Measurements from ENCODE around the gene CPNE1. TPM values are rescaled to one million over a fixed set of nuclear protein-coding genes. Genes with fewer than 3 reads are reported as not detected.

CPNE1 gene
- total RNA-seq, 1 experiment from 2014 or later, result 192 TPM

GRCh38 chr20:35620818-35621559 is 43.7 kb downstream of the CPNE1 start:
- no peak for DNase-seq (ENCODE audit: low read depth)

DNA sequence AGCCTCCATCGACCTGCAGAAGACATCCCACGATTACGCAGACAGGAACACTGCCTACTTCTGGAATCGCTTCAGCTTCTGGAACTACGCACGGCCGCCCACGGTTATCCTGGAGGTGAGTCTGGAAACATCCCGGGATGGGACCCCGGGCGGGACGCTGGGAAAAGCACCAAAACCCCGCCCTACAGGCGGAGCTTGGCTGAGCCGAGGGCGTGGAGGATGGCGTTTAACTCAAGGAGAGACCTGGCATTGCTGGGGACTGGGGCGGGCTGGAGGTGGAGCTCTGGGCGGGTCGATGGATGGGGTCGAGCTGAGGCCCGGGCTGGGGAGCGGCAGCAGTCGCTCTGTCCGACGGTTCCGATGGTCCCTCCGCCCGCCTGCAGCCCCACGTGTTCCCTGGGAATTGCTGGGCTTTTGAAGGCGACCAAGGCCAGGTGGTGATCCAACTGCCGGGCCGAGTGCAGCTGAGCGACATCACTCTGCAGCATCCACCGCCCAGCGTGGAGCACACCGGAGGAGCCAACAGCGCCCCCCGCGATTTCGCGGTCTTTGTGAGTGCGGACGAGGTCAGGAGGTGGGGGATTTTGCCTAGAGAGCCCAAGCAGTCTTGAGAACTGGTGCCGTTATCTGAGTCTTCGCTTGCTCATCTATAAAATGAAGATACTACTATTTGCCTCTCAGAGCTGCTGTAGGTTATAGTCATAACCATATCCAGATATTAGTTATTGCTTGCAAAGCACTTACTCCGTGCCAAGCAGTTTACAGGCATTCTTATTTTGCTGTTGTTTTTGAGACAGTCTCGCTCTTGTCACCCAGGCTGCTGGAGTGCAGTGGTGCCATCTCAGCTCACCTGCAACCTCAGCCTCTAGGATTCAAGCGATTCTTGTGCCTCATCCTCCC is 45.3 kb downstream of the CPNE1 start:
- DNase-seq (ENCODE audit: low read depth), result peak; percentile 82

- DNase-seq (ENCODE audit: low read depth), result no peak
Observed at GRCh38 chr20:35618263-35619131, 46.2 kb downstream of the CPNE1 start.

DNA sequence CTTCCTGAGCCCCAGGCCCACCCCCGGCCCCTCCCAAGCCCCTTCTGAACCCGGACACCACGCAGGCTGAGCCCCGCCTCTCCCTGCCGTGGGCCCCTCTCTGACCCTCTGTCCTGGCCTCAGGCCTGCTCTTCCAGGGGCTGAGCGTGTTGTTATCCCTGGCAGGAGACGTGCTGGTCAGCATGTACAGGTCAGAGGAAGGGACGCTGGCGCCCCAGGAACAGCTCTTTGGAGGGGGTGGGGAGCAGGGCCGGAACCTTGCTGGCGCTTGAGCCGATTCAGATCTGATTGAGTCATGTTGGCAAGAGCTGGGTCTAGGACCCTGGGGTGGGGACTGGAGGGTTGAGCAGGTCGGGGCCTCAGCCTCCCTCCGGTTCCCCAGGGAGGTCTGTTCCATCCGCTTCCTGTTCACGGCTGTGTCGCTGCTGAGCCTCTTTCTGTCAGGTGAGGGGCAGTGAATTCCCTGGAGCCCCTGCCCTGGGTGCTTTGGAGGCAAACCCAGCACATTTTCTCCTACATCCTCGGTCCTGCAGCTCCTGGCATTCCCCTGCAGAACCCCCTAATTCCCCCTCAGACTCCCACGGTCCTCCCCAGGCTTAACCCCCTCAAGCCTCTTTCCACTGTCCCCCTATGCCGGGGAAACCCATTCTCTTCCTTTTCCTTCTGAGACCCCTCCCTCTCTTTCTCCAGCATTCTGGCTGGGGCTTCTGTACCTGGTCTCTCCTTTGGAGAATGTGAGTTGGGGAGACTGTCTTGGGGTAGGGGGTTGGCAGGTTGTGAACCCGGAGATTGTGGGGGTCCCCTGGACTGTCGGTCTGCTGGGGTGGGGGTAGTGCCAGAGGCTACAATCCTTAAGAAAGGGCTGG is 47.1 kb downstream of the CPNE1 start:
- DNase-seq (ENCODE audit: low read depth), result peak; percentile 29

DNA sequence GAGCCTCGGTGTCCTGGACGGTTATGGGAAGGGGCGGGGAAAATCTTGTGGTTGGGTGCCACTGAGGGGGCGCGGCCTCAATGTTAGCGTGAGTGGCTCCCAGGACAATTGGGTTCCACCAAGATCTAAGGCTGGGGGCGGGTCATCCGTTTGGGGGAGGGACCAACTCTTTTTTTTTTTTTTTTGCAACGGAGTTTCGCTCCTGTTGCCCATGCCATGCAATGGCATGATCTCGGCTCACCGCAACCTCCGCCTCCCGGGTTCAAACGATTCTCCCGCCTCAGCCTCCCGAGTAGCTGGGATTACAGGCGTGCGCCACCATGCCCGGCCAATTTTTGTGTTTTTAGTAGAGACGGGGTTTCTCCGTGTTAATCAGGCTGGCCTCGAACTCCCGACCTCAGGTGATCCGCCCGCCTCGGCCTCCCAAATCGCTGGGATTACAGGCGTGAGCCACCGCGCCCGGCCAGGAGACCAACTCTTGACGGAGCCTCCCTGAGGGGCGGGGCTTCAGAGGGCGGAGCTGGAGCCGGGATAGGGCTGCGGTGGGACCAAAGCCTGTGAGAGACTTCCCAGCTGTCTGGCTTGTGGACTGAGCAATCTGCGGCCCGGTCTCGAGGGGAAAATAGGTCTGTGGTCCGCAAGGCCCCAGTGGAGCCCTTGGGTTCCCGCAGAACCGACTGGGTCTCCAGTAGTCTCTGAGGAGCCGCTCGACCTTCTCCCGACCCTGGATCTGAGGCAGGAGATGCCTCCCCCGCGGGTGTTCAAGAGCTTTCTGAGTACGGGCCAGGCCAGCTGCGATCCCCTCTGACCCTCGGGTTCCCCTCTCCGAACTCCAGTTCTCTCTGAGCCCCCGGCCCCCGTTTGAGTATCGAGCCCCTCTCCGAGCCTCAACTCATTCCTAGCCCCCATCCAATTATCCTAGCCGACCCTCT is 48.0 kb downstream of the CPNE1 start:
- peak; percentile 98 for DNase-seq (ENCODE audit: low read depth)

GRCh38 chr20:35615667-35616464 is 48.8 kb downstream of the CPNE1 start, which contains the start of gene SPAG4:
SPAG4 (plus strand) TSS chr20:35615829; CDS start chr20:35616004, 175 bp downstream.
- DNase-seq (ENCODE audit: low read depth), result no peak

DNA sequence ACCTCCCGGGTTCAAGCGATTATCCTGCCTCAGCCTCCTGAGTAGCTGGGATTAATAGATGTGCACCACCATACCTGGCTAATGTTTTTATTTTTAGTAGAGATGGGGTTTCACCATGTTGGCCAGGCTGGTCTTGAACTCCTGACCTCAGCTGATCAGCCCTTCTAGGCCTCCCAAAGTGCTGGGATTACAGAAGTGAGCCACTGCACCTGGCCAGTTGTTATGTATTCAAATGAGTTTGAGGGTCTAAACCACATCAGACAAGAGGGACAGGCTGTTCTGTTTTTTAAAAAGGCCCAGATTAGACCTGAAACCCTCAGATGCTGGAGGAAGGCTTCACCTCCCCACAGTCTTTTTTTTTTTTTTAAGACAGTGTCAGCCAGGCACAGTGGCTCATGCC is 53.2 kb downstream of the CPNE1 start:
- no peak for DNase-seq (ENCODE audit: low read depth)

DNA sequence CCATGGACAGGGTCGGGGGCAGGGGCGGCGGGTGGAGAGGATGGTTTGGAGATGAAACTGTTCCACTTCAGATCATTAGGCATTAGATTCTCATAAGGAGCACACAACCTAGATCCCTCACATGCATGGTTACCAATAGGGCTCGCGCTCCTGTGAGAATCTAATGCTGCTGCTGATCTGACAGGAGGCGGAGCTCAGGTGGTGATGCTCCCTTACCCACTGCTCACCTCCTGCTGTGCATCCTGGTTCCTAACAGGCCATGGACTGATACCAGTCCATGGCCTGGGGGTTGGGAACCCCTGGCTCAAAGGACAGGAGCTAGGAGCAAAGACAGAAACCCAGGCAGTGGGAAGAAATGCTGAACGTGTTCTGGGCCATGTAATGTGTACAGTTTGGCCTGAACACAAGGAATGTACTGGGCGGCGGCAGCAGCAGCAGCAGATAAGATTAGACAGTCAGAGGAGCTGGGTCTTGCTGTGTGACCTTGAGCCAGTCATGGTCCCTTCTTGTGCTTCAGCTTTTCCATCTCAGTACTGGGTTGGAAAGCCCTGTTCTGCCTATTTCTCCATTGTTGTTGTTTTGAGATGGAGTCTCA is 53.8 kb downstream of the CPNE1 start:
- no peak for DNase-seq (ENCODE audit: low read depth)

GRCh38 chr20:35607003-35607735 is 57.5 kb downstream of the CPNE1 start:
- no peak for DNase-seq (ENCODE audit: low read depth)

DNA sequence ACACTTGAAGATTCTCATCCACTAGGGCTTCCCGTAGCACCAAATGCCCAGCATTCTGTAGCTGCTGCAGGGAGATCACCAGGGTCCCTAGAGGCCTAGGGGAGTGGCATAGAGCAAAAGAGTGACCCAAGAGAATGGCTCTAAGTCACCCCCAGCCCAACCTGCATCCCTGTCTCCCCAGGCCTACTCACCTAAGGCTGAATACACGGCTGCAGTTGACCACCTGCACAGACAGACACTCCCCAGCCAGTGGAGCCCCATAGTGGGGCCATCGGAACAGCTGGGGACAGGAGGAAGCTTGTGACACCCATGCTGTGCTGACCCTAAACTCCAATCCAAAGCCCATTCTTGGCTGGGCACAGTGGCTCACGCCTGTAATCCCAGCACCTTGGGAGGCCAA is 58.6 kb downstream of the CPNE1 start:
- DNase-seq (ENCODE audit: low read depth), result no peak

- no peak for DNase-seq (ENCODE audit: low read depth)
Observed at GRCh38 chr20:35604449-35604747, 60.3 kb downstream of the CPNE1 start.

GRCh38 chr20:35603695-35604448 is 60.8 kb downstream of the CPNE1 start:
- no peak for DNase-seq (ENCODE audit: low read depth)

GRCh38 chr20:35602851-35603495 is 61.7 kb downstream of the CPNE1 start:
- no peak for DNase-seq (ENCODE audit: low read depth)

DNA sequence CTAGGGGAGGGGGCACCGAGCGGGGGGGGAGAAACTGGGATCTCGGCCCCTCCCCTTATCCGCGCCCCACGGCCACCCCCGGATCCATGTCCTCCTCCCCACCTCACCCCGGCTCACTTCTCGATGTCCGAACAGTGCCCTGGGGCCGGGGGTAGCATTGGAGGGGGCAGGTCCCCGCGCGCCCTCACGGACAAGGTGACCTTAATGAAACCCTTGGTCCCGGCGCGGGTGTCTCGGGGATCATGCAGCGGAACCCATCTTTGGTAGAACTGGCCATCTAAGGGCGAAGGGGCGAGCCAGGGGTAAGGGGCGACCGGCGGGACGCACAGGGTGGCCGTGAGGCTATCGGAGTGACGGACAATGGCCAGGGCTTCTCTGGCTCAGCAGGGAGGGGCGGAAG is 62.7 kb downstream of the CPNE1 start:
- DNase-seq (ENCODE audit: low read depth), result no peak

GRCh38 chr20:35600993-35601973 is 63.4 kb downstream of the CPNE1 start:
- DNase-seq (ENCODE audit: low read depth), result peak; percentile 32

All from HT1080 (cell line).